CD4-positive, alpha-beta T cell (primary cell): ENCODE measurements around the gene DYNC1LI1. TPM values are rescaled to one million over a fixed set of nuclear protein-coding genes. Genes with fewer than 3 reads are reported as not detected.

Experiments
- ATAC-seq: fragments of 200-7000 bp; cut with Tn5 transposase; one replicate; pipeline ENCODE4 v1.10.0; 2022; ENCODE audit warnings: mild to moderate bottlenecking; ENCODE audit not compliant: poor library complexity
- CTCF ChIA-PET: fragments of 350-600 bp; sonication (Branson Sonifier 250); formaldehyde crosslinking; loops from one replicate; lab custom pipeline; 2021; ENCODE audit warnings: antibody characterized with exemption, inconsistent platforms; lab: Charles Lee
- POLR2A ChIA-PET: fragments of 350-600 bp; sonication (Branson Sonifier 250); formaldehyde crosslinking; loops from one replicate; lab custom pipeline; 2021; ENCODE audit warnings: antibody characterized with exemption, inconsistent platforms; lab: Charles Lee
- DNase-seq, 14 experiments: peaks; one replicate each; pipeline ENCODE4 v3.0.0-alpha.2; 2013 to 2020; ENCODE audit warnings: mixed read lengths in 2 of 14
- H3K27ac ChIP-seq, 2 donors: one replicate each; pipeline versions ENCODE4 v1.5.1 to v1.7.0; 2013; ENCODE audit warnings: low read length in 2 of 2, low read depth in 1 of 2, mild to moderate bottlenecking in 1 of 2
- H3K27me3 ChIP-seq, 2 experiments: 1 replicate in 1 of 2; 2 replicates in 1 of 2; pipeline versions ENCODE4 v1.6.1 to v1.7.0; 2013; ENCODE audit warnings: low read length in 2 of 2, control low read depth in 1 of 2, mild to moderate bottlenecking in 1 of 2, moderate library complexity in 1 of 2; ENCODE audit not compliant: insufficient read depth in 2 of 2, control insufficient read depth in 1 of 2
- H3K36me3 ChIP-seq: one replicate; pipeline ENCODE4 v1.6.1; 2013; ENCODE audit warnings: low read length, control low read depth; ENCODE audit not compliant: insufficient read depth
- H3K4me1 ChIP-seq: one replicate; pipeline ENCODE4 v1.6.1; 2013; ENCODE audit warnings: low read length, control low read depth; ENCODE audit not compliant: insufficient read depth
- H3K4me3 ChIP-seq: one replicate; pipeline ENCODE4 v1.5.1; 2013; ENCODE audit warnings: mild to moderate bottlenecking, low read length, moderate library complexity
- H3K9me3 ChIP-seq, 2 experiments: 1 replicate in 1 of 2; 2 replicates in 1 of 2; pipeline versions ENCODE4 v1.6.1 to v1.7.0; 2013; ENCODE audit warnings: low read length in 2 of 2, mild to moderate bottlenecking in 2 of 2, control low read depth in 1 of 2, moderate library complexity in 1 of 2; ENCODE audit not compliant: control insufficient read depth in 1 of 2, insufficient read depth in 1 of 2
- H3K27ac Mint-ChIP-seq: one replicate; pipeline ENCODE4 v1.8.0; 2020; ENCODE audit warnings: mixed read lengths
- H3K27me3 Mint-ChIP-seq: one replicate; pipeline ENCODE4 v1.8.0; 2021; ENCODE audit warnings: mixed read lengths
- H3K36me3 Mint-ChIP-seq: one replicate; pipeline ENCODE4 v1.8.0; 2021; ENCODE audit warnings: low read depth, mixed read lengths
- H3K4me1 Mint-ChIP-seq: one replicate; pipeline ENCODE4 v1.8.0; 2021; ENCODE audit warnings: low read depth, mixed read lengths
- H3K4me3 Mint-ChIP-seq: one replicate; pipeline ENCODE4 v1.8.0; 2020; ENCODE audit warnings: mild to moderate bottlenecking, mixed read lengths
- H3K9me3 Mint-ChIP-seq: one replicate; pipeline ENCODE4 v1.8.0; 2020; ENCODE audit warnings: mixed read lengths
- CTCF ChIP-seq: fragments of 200-600 bp; IDR thresholded peaks from one replicate; pipeline ENCODE4 v1.8.0; 2022; ENCODE audit warnings: antibody characterized with exemption, mild to moderate bottlenecking
- intact Hi-C, 2 experiments: fragments of 100-400 bp; cut with DNase I in 1 of 2; cut with micrococcal nuclease in 1 of 2; formaldehyde crosslinking; loops; one replicate each; pipeline versions ENCODE4 v1.15.1 to v1.9.0; 2023 to 2025; cut with DNase I, micrococcal nuclease
- total RNA-seq, 174 experiments: library from RNA in 2 of 174; stranded (reverse) in 2 of 174; gene quantifications; one replicate each; pipeline ENCODE4 v1.2.3 and lab custom pipeline; 2021 to 2026

Gene DYNC1LI1
- total RNA-seq, 2 experiments from 2014 or later: 28.1 to 28.3 TPM

DNA sequence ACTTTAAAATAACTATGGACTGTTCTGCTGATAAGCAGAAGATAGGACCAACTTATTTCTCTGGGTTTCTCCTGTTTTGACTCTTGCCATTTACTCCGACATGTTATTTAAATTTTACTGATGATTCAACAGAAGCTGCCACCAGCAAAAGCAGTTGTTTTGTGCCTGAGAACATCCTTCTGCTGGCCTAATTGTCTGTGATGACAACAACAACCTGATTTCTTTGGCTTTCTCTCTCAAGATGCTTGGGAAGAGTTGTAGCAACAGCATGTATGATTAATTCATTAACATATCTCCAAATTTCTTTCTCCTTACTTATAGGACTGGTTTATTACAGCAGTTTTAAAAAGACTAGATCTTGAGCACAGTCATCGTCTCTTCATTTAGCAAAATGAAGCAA, 36.9 kb upstream of the DYNC1LI1 start:
- H3K27me3 Mint-ChIP-seq: no peaks in the 10 kb centered on the region
- H3K36me3 Mint-ChIP-seq: no peaks in the 10 kb centered on the region
- no peak for DNase-seq
- Histone ChIP-seq H3K27me3 (no peaks in the 10 kb centered on the region), H3K4me1 (no peaks in the 10 kb centered on the region), H3K36me3 (no peaks in the 10 kb centered on the region), H3K4me3 (no peak overlapping the region), H3K9me3 (no peaks in the 10 kb centered on the region), H3K27ac (no peak overlapping the region)
- no peak overlapping the region for H3K27ac Mint-ChIP-seq
- no peaks in the 10 kb centered on the region for H3K9me3 Mint-ChIP-seq
- POLR2A ChIA-PET: no interaction called here
- H3K4me1 Mint-ChIP-seq: no peaks in the 10 kb centered on the region
- TF ChIP-seq CTCF: no peak
- CTCF ChIA-PET: no interaction called here
- no peak for ATAC-seq
- no peak overlapping the region for H3K4me3 Mint-ChIP-seq
- intact Hi-C loops: no loop called here

DNA sequence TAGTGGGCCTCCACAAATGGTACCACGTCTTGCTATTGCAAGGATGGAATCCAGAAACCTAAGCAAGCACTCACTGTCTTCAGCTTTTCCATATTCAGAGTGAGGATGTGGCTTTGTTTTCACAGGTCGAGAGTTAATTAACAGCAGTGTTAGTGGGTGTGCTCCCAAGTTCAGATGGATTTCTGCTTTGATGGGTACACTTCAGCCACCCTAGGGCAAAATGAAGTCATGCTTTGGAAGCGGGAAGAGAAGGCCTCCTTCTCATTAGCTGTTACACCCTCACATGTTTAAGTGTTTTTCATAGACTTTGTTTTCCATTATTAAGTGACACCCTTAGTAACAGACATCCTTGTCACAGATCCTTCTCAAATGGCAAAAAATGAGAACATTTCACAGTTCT, 36.3 kb upstream of the DYNC1LI1 start:
- H3K4me1 Mint-ChIP-seq: no peaks in the 10 kb centered on the region
- no peak for TF ChIP-seq CTCF
- CTCF ChIA-PET: no interaction called here

DNA sequence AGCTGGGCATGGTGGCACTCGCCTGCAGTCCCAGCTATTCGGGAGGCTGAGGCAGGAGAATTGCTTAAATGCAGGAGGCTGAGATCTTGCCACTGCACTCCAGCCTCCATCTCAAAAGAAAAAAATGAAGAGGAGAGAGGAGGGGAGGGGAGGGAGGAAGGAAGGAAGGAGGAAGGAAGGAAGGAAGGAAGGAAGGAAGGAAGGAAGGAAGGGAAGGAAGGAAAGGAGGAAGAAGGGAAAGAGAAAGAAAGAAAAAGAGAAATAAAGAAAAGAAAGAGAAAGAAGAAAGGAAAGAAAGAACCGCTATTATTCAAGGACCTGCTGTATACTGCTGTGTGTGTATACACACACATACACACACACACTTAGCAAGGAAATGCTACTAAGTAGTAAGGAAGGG, 35.6 kb upstream of the DYNC1LI1 start:
- H3K4me1 Mint-ChIP-seq: no peaks in the 10 kb centered on the region
- Histone ChIP-seq H3K9me3 (no peaks in the 10 kb centered on the region), H3K27me3 (no peaks in the 10 kb centered on the region), H3K4me3 (no peak overlapping the region), H3K4me1 (no peaks in the 10 kb centered on the region), H3K36me3 (no peaks in the 10 kb centered on the region), H3K27ac (no peak overlapping the region)
- POLR2A ChIA-PET: no interaction called here
- H3K36me3 Mint-ChIP-seq: no peaks in the 10 kb centered on the region
- intact Hi-C loops: no loop called here
- H3K27ac Mint-ChIP-seq: no peak overlapping the region
- H3K27me3 Mint-ChIP-seq: peaks cover 6% of the 10 kb centered on the region
- no peak for DNase-seq
- H3K4me3 Mint-ChIP-seq: no peak overlapping the region
- no peak for ATAC-seq
- no peak for TF ChIP-seq CTCF
- CTCF ChIA-PET: no interaction called here
- no peaks in the 10 kb centered on the region for H3K9me3 Mint-ChIP-seq

More for the DNA sequence above, 36.3 kb upstream of the DYNC1LI1 start:
- Histone ChIP-seq H3K27me3 (no peaks in the 10 kb centered on the region), H3K36me3 (no peaks in the 10 kb centered on the region), H3K9me3 (no peaks in the 10 kb centered on the region), H3K4me3 (no peak overlapping the region), H3K4me1 (no peaks in the 10 kb centered on the region), H3K27ac (no peak overlapping the region)
- H3K36me3 Mint-ChIP-seq: no peaks in the 10 kb centered on the region
- no peaks in the 10 kb centered on the region for H3K9me3 Mint-ChIP-seq
- H3K27me3 Mint-ChIP-seq: peaks cover under 1% of the 10 kb centered on the region
- DNase-seq (no peak), ATAC-seq (no peak)
- no peak overlapping the region for H3K4me3 Mint-ChIP-seq
- POLR2A ChIA-PET: no interaction called here
- intact Hi-C loops: no loop called here
- no peak overlapping the region for H3K27ac Mint-ChIP-seq
